DND-41 (cell line): ENCODE measurements around the gene ABCA2.

Experiments
- ATAC-seq: fragments of 200-7000 bp; cut with Tn5 transposase; 3 replicates; pipeline ENCODE4 v1.9.1; 2021; ENCODE audit warnings: low read depth; ENCODE audit not compliant: insufficient read depth
- DNase-seq: peaks from one replicate; pipeline ENCODE4 v3.0.0-alpha.2; 2020
- H2AFZ ChIP-seq: 2 replicates; pipeline ENCODE4 v1.6.0; 2012; ENCODE audit warnings: low read depth, low read length
- H3K27ac ChIP-seq: 2 replicates; pipeline ENCODE4 v1.5.1; 2012; ENCODE audit warnings: low read length, inconsistent platforms
- H3K27me3 ChIP-seq: fragments of 200-600 bp; sonication (generic); 2 replicates; pipeline ENCODE4 v1.6.0; 2012; ENCODE audit warnings: low read length, mild to moderate bottlenecking, inconsistent platforms; ENCODE audit not compliant: insufficient read depth, poor library complexity
- H3K36me3 ChIP-seq: 2 replicates; pipeline ENCODE4 v1.5.1; 2012; ENCODE audit warnings: low read length, inconsistent platforms; ENCODE audit not compliant: insufficient read depth
- H3K4me1 ChIP-seq: 2 replicates; pipeline ENCODE4 v1.5.1; 2012; ENCODE audit warnings: mild to moderate bottlenecking, low read length; ENCODE audit not compliant: insufficient read depth
- H3K4me2 ChIP-seq: 2 replicates; pipeline ENCODE4 v1.6.0; 2012; ENCODE audit warnings: mild to moderate bottlenecking, moderate library complexity, low read length, inconsistent platforms; ENCODE audit not compliant: insufficient read depth
- H3K4me3 ChIP-seq, 2 experiments: fragments of 200-600 bp in 1 of 2; shearing (Covaris generic) in 1 of 2; 2 replicates each; pipeline ENCODE4 v1.5.1; 2012 to 2016; ENCODE audit warnings: inconsistent platforms in 2 of 2, low read length in 2 of 2, mild to moderate bottlenecking in 2 of 2, low read depth in 1 of 2, moderate library complexity in 1 of 2
- H3K79me2 ChIP-seq: 2 replicates; pipeline ENCODE4 v1.6.0; 2012; ENCODE audit warnings: low read length, inconsistent platforms; ENCODE audit not compliant: insufficient read depth
- H3K9ac ChIP-seq: 2 replicates; pipeline ENCODE4 v1.6.0; 2012; ENCODE audit warnings: low read depth, mild to moderate bottlenecking, inconsistent platforms, low read length, moderate library complexity
- H3K9me3 ChIP-seq: 2 replicates; pipeline ENCODE4 v1.5.1; 2012; ENCODE audit warnings: low read length, moderate library complexity, mild to moderate bottlenecking, inconsistent platforms; ENCODE audit not compliant: insufficient read depth, severe bottlenecking
- H4K20me1 ChIP-seq: 2 replicates; pipeline ENCODE4 v1.6.0; 2012; ENCODE audit warnings: low read length; ENCODE audit not compliant: insufficient read depth
- CTCF ChIP-seq: IDR thresholded peaks from 2 replicates; pipeline ENCODE4 v1.5.1; 2012; ENCODE audit warnings: borderline replicate concordance, low read length, moderate library complexity, mild to moderate bottlenecking; ENCODE audit not compliant: poor library complexity, severe bottlenecking; ENCODE audit errors: extremely low read depth
- EZH2 ChIP-seq: IDR thresholded peaks from 3 replicates; pipeline ENCODE4 v1.6.1; 2012; ENCODE audit warnings: borderline replicate concordance, low read depth, mild to moderate bottlenecking, moderate library complexity, low read length, inconsistent platforms; ENCODE audit not compliant: severe bottlenecking

ABCA2 gene

DNA sequence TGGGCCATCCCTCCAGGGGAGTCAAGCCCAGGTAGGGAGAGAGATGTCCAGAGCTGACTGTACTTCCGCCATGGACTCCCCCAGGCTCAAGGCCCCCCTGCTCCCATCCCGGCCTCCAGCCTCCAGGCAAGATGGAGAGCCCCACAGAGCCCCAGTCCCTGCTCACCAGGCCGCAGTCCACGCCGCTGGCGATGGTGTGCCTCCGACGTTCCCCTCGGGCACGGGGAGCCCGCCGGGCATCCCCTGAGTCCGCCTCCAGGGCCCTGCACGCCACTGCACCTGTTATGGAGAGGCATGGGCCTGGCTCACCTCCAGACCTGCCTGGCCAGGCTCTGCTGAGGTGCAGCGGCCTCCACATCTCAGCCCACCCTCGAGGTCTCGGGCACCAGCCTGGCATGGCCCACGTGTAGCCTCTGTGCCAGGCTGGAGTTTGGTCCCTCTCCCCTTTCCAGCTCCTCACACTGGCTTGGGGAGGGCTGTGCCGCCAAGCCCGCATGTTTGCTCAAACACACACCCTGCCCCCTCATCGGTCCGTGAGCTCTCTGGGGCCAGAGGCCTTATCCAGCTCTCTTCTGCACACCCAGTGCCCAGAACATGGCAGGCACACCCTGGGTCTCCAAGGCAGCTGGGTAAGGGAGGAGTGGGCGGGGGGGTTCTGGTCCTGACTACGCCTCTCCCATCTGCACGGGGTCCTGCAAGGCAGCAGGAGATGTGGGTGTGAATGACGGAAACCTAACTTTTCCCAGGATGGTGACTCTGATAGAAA is 38.2 kb upstream of the ABCA2 start:
- Histone ChIP-seq H3K36me3 (peaks cover 29% of the 10 kb centered on the region), H4K20me1 (peaks cover 52% of the 10 kb centered on the region), H3K9me3 (no peaks in the 10 kb centered on the region), H3K27me3 (no peaks in the 10 kb centered on the region), H3K4me2 (no peak overlapping the region), H3K4me3 (no peak overlapping the region), H3K79me2 (peaks cover 16% of the 10 kb centered on the region), H2AFZ (no peak overlapping the region), H3K9ac (no peak overlapping the region), H3K4me1 (peaks cover 33% of the 10 kb centered on the region), H3K27ac (no peak overlapping the region)
- TF ChIP-seq CTCF (no peak), EZH2 (no peak)
- no peak for ATAC-seq
- DNase-seq = no peak

- Histone ChIP-seq H3K9me3 (no peaks in the 10 kb centered on the region), H3K4me3 (no peak overlapping the region), H3K36me3 (peaks cover 29% of the 10 kb centered on the region), H3K9ac (no peak overlapping the region), H3K4me2 (no peak overlapping the region), H4K20me1 (peaks cover 52% of the 10 kb centered on the region), H3K27me3 (no peaks in the 10 kb centered on the region), H3K79me2 (peaks cover 13% of the 10 kb centered on the region), H3K27ac (no peak overlapping the region), H3K4me1 (peaks cover 25% of the 10 kb centered on the region), H2AFZ (no peak overlapping the region)
- TF ChIP-seq CTCF (no peak), EZH2 (no peak)
- DNase-seq (no peak), ATAC-seq (no peak)
Observed at GRCh38 chr9:137065336-137065967, 37.4 kb upstream of the ABCA2 start.

- Histone ChIP-seq H3K27ac (no peak overlapping the region), H3K9ac (no peak overlapping the region), H3K4me2 (no peak overlapping the region), H2AFZ (no peak overlapping the region), H3K4me3 (no peak overlapping the region), H3K4me1 (peaks cover 23% of the 10 kb centered on the region), H3K27me3 (no peaks in the 10 kb centered on the region), H3K9me3 (no peaks in the 10 kb centered on the region), H3K36me3 (peaks cover 29% of the 10 kb centered on the region), H3K79me2 (peaks cover 13% of the 10 kb centered on the region), H4K20me1 (peaks cover 52% of the 10 kb centered on the region)
- TF ChIP-seq CTCF (no peak), EZH2 (no peak)
- no peak for DNase-seq
- ATAC-seq = no peak
Observed at GRCh38 chr9:137064880-137065164, 36.8 kb upstream of the ABCA2 start.
